HEK293T (cell line): ENCODE data around the gene RNF213.
"Not testable (repeated sequence)": the region's sequence is repeated elsewhere in the genome, so short reads cannot be mapped to it uniquely, and the experiment has no call there.

ENCODE experiments used
- ARNT ChIP-seq: fragments of 450-650 bp; IDR thresholded peaks from 2 replicates; pipeline ENCODE4 v1.6.1; 2017; ENCODE audit warnings: mild to moderate bottlenecking
- BHLHE40 ChIP-seq: fragments of 450-650 bp; IDR thresholded peaks from 2 replicates; pipeline ENCODE4 v1.6.1; 2016; ENCODE audit warnings: mild to moderate bottlenecking, moderate library complexity, borderline replicate concordance
- ELF4 ChIP-seq: fragments of 450-650 bp; IDR thresholded peaks from 2 replicates; pipeline ENCODE4 v1.6.1; 2017; ENCODE audit warnings: antibody characterized with exemption
- FOXA1 ChIP-seq: fragments of 450-650 bp; IDR thresholded peaks from 2 replicates; pipeline ENCODE4 v1.6.1; 2016; ENCODE audit warnings: mild to moderate bottlenecking
- FOXK2 ChIP-seq: fragments of 450-650 bp; IDR thresholded peaks from 2 replicates; pipeline ENCODE4 v1.6.1; 2016; ENCODE audit warnings: mild to moderate bottlenecking
- FOXM1 ChIP-seq: fragments of 450-650 bp; IDR thresholded peaks from 2 replicates; pipeline ENCODE4 v1.6.1; 2017; ENCODE audit warnings: mild to moderate bottlenecking, borderline replicate concordance
- HDGF ChIP-seq: fragments of 450-650 bp; IDR thresholded peaks from 2 replicates; pipeline ENCODE4 v1.6.1; 2017; ENCODE audit warnings: antibody characterized with exemption, borderline replicate concordance
- LEF1 ChIP-seq: fragments of 450-650 bp; IDR thresholded peaks from 2 replicates; pipeline ENCODE4 v1.6.1; 2017; ENCODE audit warnings: mild to moderate bottlenecking, borderline replicate concordance
- NFRKB ChIP-seq: fragments of 450-650 bp; IDR thresholded peaks from 2 replicates; pipeline ENCODE4 v1.6.1; 2016; ENCODE audit warnings: mild to moderate bottlenecking, moderate library complexity
- SP1 ChIP-seq: fragments of 450-650 bp; IDR thresholded peaks from 2 replicates; pipeline ENCODE4 v1.6.1; 2017
- SUZ12 ChIP-seq: fragments of 450-650 bp; IDR thresholded peaks from 2 replicates; pipeline ENCODE4 v1.6.1; 2016; ENCODE audit warnings: mild to moderate bottlenecking
- TARDBP ChIP-seq: fragments of 450-650 bp; IDR thresholded peaks from 2 replicates; pipeline ENCODE4 v1.6.1; 2016

DNA sequence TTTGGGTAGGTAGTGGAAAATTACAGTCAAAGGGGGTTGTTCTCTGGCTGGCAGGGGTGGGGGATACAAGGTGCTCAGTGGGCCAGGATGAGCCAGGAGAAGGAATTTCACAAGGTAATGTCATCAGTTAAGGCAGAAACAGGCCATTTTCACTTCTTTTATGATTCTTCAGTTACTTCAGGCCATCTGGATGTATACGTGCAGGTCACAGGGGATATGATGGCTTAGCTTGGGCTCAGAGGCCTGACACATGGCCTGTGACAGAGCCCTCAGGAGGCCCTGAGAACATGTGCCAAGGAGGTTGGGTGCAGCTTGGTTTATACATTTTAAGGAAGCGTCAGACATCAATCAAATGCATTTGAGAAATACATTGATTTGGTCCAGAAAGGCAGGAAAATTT is 2.4 kb upstream of the RNF213 start:
- TF ChIP-seq NFRKB, FOXM1, BHLHE40, ELF4, ARNT, FOXA1, TARDBP, SUZ12, SP1, HDGF, FOXK2, LEF1: not testable (repeated sequence)
